Omental fat pad (tissue), 4 donors: Measurements from ENCODE around the gene HPSE2. TPM values are rescaled to one million over a fixed set of nuclear protein-coding genes. Genes with fewer than 3 reads are reported as not detected.

Experiments
- ATAC-seq: fragments of 150-250 bp; one replicate; pipeline ENCODE4 v1.9.1; 2016; ENCODE audit warnings: mild to moderate bottlenecking, moderate library complexity; ENCODE audit not compliant: low FRiP score
- DNase-seq: peaks from one replicate; pipeline ENCODE4 v3.0.0-alpha.2; 2019; ENCODE audit warnings: low spot score
- CTCF ChIP-seq, 3 donors: fragments of 450-650 bp; IDR thresholded peaks; one replicate each; pipeline ENCODE4 v1.5.1; 2016 to 2017; ENCODE audit warnings: antibody characterized with exemption in 3 of 3, mild to moderate bottlenecking in 3 of 3, moderate library complexity in 2 of 3
- total RNA-seq, 4 donors: library from RNA; depleted of rRNA; stranded (reverse); fragments of >200 nt; gene quantifications; one replicate each; pipeline ENCODE4 v1.1.0, GENCODE V29; 2016

HPSE2 gene
- total RNA-seq, 4 donors from 2014 or later, result 0.24 to 1.5 (median 0.46) TPM

DNA sequence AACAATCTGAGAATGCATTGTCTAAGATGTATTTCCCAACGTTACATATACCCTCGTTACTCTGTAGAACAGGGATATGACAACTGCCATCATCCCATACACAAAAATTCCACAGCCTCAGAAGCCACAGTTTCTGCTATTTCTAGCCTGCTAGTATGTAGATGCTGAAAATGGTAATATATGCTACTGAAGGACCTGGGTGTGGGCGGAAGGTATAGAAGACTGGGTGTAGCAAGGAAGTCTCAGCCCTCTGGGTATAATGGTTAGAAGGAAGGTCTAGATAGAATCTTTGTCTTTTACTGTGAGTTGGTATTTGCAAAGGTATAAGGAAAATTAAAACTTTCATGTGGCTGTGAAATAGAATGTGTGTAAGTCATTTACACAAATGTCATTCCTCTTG is 709.7 kb downstream of the HPSE2 start:
- ATAC-seq, result no peak
- no peak for DNase-seq
- no peak for TF ChIP-seq CTCF (IDR thresholded peaks at IDR 0.05)

- no peak for ATAC-seq
- no peak for TF ChIP-seq CTCF (IDR thresholded peaks at IDR 0.05)
- DNase-seq, result no peak
Measured at GRCh38 chr10:98524124-98524523, 711.5 kb downstream of the HPSE2 start.

GRCh38 chr10:98519841-98520240 is 715.8 kb downstream of the HPSE2 start:
- TF ChIP-seq CTCF (IDR thresholded peaks at IDR 0.05), result no peak
- ATAC-seq, result no peak
- no peak for DNase-seq

DNA sequence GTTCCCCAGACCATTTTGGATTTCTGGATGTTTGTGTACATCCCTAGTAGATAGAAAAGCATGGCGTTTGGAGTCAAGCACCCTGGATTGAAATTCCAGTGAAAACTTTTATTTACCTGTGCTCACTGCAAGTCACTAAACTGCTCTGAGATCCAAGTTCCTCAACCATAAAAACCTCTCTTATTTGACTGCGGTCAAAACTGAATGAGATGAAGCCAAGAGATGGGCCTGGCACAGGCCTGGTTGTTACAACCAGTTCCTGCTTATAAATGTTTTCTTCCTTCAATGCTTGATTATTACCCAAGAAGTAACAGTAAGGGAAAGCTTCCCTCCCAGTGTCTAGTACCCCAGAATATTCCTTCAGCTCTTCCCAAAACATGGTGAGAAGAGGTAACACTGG is 718.0 kb downstream of the HPSE2 start:
- no peak for DNase-seq
- no peak for TF ChIP-seq CTCF (IDR thresholded peaks at IDR 0.05)
- no peak for ATAC-seq

DNA sequence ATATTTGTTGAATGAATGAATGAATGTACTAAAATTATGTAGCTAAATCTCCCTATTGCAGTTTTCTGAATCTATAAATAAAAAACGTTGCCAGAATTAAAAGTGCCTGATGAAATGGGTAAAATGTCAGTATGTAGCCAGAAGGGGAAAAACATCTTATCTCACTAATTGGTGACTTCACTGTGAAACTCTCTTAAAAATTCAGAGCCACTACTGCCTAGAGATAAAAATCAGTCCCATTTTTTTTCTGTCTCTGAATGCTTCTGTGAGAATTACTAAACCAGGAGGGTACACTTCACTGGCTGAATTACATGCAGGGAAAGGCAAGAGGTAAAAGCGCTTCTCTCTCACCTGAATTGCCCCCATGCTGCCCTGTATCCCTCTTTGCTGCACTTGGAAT is 719.3 kb downstream of the HPSE2 start:
- TF ChIP-seq CTCF (IDR thresholded peaks at IDR 0.05), result no peak
- ATAC-seq (no peak), DNase-seq (no peak)

GRCh38 chr10:98513704-98514103 is 721.9 kb downstream of the HPSE2 start:
- DNase-seq (no peak), ATAC-seq (no peak)
- no peak for TF ChIP-seq CTCF (IDR thresholded peaks at IDR 0.05)

DNA sequence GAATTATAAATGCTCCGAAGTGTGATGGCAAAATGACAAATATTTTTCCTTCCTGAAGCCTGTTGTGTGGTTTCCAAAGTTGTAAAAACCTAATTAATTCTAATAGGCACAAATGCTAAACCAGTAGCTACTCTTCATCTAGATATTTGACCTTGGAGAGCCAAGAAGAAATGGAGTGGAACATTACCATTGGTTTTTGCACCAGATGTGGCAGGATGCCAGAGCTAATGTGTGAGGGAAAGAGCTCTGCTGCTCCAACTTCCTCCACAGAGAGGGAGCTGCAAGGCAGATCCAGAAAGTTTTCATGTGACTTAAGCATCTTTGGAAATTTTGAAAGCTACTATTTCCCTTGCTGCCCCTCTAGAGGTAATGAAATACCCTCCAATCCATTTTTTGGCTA is 723.8 kb downstream of the HPSE2 start:
- TF ChIP-seq CTCF (IDR thresholded peaks at IDR 0.05), result no peak
- no peak for ATAC-seq

More for the DNA sequence above, 723.8 kb downstream of the HPSE2 start:
- no peak for DNase-seq
